Measurements from ENCODE around the gene CD200R1L. TPM values are rescaled to one million over a fixed set of nuclear protein-coding genes. Genes with fewer than 3 reads are reported as not detected.
A peak's percentile ranks its signal among the peaks of the same experiment; 100 is the strongest.

CD200R1L gene, protein sequence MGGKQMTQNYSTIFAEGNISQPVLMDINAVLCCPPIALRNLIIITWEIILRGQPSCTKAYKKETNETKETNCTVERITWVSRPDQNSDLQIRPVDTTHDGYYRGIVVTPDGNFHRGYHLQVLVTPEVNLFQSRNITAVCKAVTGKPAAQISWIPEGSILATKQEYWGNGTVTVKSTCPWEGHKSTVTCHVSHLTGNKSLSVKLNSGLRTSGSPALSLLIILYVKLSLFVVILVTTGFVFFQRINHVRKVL
- total RNA-seq (not detected), polyA plus RNA-seq (not detected)

DNA sequence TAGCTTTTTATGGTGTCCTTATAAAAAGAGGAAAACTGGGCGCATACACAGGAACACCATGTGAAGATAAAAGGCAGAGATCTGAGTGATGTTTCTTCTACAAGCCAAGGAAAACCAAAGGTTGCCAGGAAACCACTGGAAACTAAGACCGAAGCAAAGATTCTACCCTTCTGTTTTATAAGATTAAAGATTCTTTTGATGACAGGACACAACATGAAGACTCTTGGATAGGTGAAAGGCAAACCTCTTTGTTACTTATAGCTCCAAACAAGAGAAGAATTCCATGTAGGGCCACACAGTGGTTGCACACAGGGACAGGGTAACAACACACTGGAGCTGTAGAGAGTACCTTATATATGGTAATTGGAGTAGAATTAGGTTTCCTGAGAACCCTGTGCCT is at the start of gene CD200R1L:
TSS of gene CD200R1L (minus strand) at position 101 of the 400 bp plus-strand sequence. CDS start 17,497 bp downstream, outside the sequence.
- no peak within 1 kb of the TSS for H3K27ac ChIP-seq (ENCODE audit: low read depth, low read length)
- peaks cover 2 to 24% (median 7%) of the 10 kb centered on the region in 3 donors for H3K36me3 Mint-ChIP-seq
- H3K9me3 ChIP-seq (ENCODE audit: low read length), result no peaks in the 10 kb centered on the region
- peak within 1 kb of the TSS; percentile 6 to 90 (median 83) for H3K27ac Mint-ChIP-seq
- H3K4me1 ChIP-seq (ENCODE audit: insufficient read depth, low read length), result peaks cover 24% of the 10 kb centered on the region
- H3K9me3 Mint-ChIP-seq, result peaks cover 17 to 28% (median 23%) of the 10 kb centered on the region in 5 donors
- no peak for DNase-seq
- no peaks in the 10 kb centered on the region for H3K27me3 ChIP-seq (ENCODE audit: insufficient read depth, low read length, poor library complexity, severe bottlenecking)
- no peaks in the 10 kb centered on the region for H3K36me3 ChIP-seq (ENCODE audit: insufficient read depth, low read length)
- ChIA-PET CTCF (interaction anchor here (1.1 to 1.5 kb wide), 4 partner anchors 12 to 132 kb away, joined by 3 read pairs; no protein-coding TSS in a partner anchor), POLR2A (no interaction called here)
- H3K4me1 Mint-ChIP-seq, result peaks cover 33 to 46% (median 42%) of the 10 kb centered on the region in 3 donors
- peak within 1 kb of the TSS in 6 of 7 donors; percentile 2 to 79 (median 64) for H3K4me3 Mint-ChIP-seq
- no peaks in the 10 kb centered on the region for H3K27me3 Mint-ChIP-seq
- H3K4me3 ChIP-seq (ENCODE audit: low read length), result no peak within 1 kb of the TSS

DNA sequence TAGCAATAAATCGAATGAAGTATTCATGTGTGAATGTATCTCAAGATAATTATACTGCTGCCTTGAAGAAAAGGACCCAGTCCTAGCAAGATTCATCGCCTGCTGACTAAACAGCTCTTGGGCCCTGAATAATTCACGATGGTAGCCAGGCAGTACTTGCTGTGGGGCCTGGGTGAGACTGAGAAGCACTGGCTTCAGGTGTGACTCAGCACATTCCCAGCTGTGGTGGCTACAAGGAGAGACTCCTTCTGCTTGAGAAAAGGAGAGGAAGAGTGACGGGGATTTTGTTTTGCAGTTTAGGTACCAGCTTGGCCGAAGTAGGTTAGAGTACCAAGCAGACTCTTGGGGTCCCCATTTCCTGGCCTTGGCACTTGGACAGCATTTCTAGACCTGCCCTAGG is 47.6 kb upstream of the CD200R1L start:
- ChIA-PET POLR2A (no interaction called here), CTCF (no interaction called here)
- H3K9me3 ChIP-seq (ENCODE audit: low read length), result no peaks in the 10 kb centered on the region
- no peak overlapping the region for H3K4me3 Mint-ChIP-seq
- H3K4me1 Mint-ChIP-seq, result no peaks in the 10 kb centered on the region
- H3K27me3 Mint-ChIP-seq, result peaks cover 3 to 4% of the 10 kb centered on the region in 2 donors
- no peaks in the 10 kb centered on the region for H3K27me3 ChIP-seq (ENCODE audit: insufficient read depth, low read length, poor library complexity, severe bottlenecking)
- no peak for DNase-seq
- H3K27ac Mint-ChIP-seq, result no peak overlapping the region
- H3K36me3 ChIP-seq (ENCODE audit: insufficient read depth, low read length), result no peaks in the 10 kb centered on the region
- no peak overlapping the region for H3K27ac ChIP-seq (ENCODE audit: low read depth, low read length)
- H3K9me3 Mint-ChIP-seq, result no peaks in the 10 kb centered on the region
- no peaks in the 10 kb centered on the region for H3K4me1 ChIP-seq (ENCODE audit: insufficient read depth, low read length)
- H3K36me3 Mint-ChIP-seq, result peaks cover 0 to 13% (median 2%) of the 10 kb centered on the region in 3 donors
- no peak overlapping the region for H3K4me3 ChIP-seq (ENCODE audit: low read length)

DNA sequence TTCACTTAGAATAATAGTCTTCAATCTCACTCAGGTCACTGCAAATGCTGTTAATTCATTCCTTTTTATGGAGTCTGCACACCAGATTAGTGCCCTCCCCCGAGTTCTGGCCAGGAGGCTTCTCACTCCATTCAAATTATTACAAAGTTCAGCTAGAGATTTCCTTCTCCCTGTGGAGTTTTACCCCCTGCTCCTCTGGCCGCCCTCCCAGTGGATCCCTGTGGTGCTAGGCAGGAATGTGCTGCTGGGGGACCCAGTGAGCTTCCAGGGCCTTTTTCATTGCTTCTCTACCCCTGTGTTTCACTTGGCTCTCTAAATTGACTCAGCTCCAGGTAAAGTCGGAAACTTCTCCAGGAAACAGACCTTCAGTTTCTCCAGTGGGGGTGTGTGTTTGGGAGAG is 42.7 kb upstream of the CD200R1L start:
- H3K36me3 Mint-ChIP-seq, result peaks cover 0 to 13% (median 4%) of the 10 kb centered on the region in 3 donors
- no peak overlapping the region for H3K4me3 Mint-ChIP-seq
- DNase-seq, result no peak
- H3K27me3 ChIP-seq (ENCODE audit: insufficient read depth, low read length, poor library complexity, severe bottlenecking), result no peaks in the 10 kb centered on the region
- H3K4me3 ChIP-seq (ENCODE audit: low read length), result no peak overlapping the region
- no peaks in the 10 kb centered on the region for H3K9me3 ChIP-seq (ENCODE audit: low read length)
- no peaks in the 10 kb centered on the region for H3K4me1 Mint-ChIP-seq
- no peaks in the 10 kb centered on the region for H3K9me3 Mint-ChIP-seq
- H3K4me1 ChIP-seq (ENCODE audit: insufficient read depth, low read length), result no peaks in the 10 kb centered on the region
- H3K27me3 Mint-ChIP-seq, result peaks cover 3 to 16% of the 10 kb centered on the region in 2 donors
- no peak overlapping the region for H3K27ac Mint-ChIP-seq
- ChIA-PET POLR2A (no interaction called here), CTCF (no interaction called here)
- H3K27ac ChIP-seq (ENCODE audit: low read depth, low read length), result no peak overlapping the region
- H3K36me3 ChIP-seq (ENCODE audit: insufficient read depth, low read length), result no peaks in the 10 kb centered on the region

DNA sequence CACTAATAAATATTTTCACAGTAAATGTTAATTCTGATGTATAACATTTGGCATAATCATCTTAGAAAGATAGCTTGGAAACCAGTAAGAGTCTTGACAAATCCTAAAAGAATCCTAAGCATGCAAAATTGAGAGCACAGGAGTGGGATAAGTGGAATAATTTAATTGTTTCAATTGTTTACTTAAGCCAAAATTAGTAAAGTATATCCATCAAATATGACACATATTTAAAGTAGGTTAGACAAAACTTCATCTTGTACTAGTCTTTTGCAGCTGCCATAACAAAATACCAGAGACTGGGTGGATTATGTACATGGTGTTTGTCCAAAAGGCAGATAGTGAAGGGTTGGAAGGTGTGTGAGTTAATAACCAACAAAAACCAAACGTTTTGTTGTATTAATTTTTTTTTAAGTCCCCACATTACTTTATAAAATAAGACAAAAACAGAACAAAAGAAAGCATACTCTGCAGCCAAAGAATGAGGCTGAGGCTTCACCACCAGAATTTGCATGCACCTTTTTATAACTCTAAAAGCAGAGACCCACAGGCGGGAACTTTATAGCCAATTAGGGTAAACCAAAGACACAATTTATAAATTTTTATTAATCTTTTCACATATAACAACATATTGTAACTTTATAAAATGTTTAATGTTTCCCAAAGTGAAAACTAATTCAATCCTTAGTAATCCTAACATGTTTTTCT is 41.9 kb upstream of the CD200R1L start:
- Histone ChIP-seq H3K27me3 (ENCODE audit: insufficient read depth, low read length, poor library complexity, severe bottlenecking) (no peaks in the 10 kb centered on the region), H3K36me3 (ENCODE audit: insufficient read depth, low read length) (no peaks in the 10 kb centered on the region), H3K4me1 (ENCODE audit: insufficient read depth, low read length) (no peaks in the 10 kb centered on the region), H3K9me3 (ENCODE audit: low read length) (no peaks in the 10 kb centered on the region), H3K4me3 (ENCODE audit: low read length) (no peak overlapping the region), H3K27ac (ENCODE audit: low read depth, low read length) (no peak overlapping the region)
- no peak overlapping the region for H3K4me3 Mint-ChIP-seq
- ChIA-PET CTCF (no interaction called here), POLR2A (no interaction called here)
- H3K4me1 Mint-ChIP-seq, result no peaks in the 10 kb centered on the region
- no peak overlapping the region for H3K27ac Mint-ChIP-seq
- no peak for DNase-seq
- peaks cover 4 to 16% of the 10 kb centered on the region in 2 donors for H3K27me3 Mint-ChIP-seq
- H3K36me3 Mint-ChIP-seq, result peaks cover 0 to 13% (median 4%) of the 10 kb centered on the region in 3 donors
- no peaks in the 10 kb centered on the region for H3K9me3 Mint-ChIP-seq

DNA sequence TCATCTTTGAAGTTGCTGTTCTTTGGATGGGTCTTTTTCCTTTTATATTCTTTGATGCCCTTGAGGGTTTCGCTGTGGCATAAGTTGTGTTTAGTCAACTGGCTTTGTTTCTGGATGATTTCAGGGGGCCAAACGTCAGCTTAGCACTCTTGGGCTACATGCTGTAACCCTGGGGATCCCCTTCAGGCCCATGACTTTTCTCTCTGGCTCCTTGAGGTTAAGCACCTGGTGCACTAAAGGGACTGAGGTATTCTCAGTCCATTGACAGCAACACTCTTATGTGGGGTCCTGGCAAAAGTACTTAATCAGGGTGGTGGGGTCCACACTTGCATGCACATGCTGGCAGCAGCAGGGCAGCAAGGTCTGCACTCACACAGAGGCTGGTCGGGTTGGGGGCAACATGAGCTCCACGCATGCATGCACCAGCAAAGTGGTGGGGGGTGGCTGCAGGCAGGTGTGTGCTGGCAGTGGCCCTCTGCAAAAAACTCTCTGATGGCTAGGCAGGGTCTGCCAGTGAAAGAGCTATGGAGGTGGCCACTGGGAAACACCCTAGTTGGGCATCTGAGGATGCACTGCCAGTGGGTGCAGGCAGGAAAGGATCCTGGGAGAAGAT is 38.1 kb upstream of the CD200R1L start:
- DNase-seq, result no peak
- no peak overlapping the region for H3K4me3 ChIP-seq (ENCODE audit: low read length)
- no peak overlapping the region for H3K27ac ChIP-seq (ENCODE audit: low read depth, low read length)
- no peaks in the 10 kb centered on the region for H3K36me3 ChIP-seq (ENCODE audit: insufficient read depth, low read length)
- peaks cover 2 to 16% of the 10 kb centered on the region in 2 donors for H3K27me3 Mint-ChIP-seq
- H3K9me3 ChIP-seq (ENCODE audit: low read length), result no peaks in the 10 kb centered on the region
- H3K4me1 Mint-ChIP-seq, result no peaks in the 10 kb centered on the region
- no peaks in the 10 kb centered on the region for H3K9me3 Mint-ChIP-seq
- no peak overlapping the region for H3K4me3 Mint-ChIP-seq
- H3K4me1 ChIP-seq (ENCODE audit: insufficient read depth, low read length), result no peaks in the 10 kb centered on the region
- H3K27ac Mint-ChIP-seq, result no peak overlapping the region
- POLR2A ChIA-PET, result no interaction called here
- H3K27me3 ChIP-seq (ENCODE audit: insufficient read depth, low read length, poor library complexity, severe bottlenecking), result no peaks in the 10 kb centered on the region
- peaks cover 0 to 3% (median 2%) of the 10 kb centered on the region in 3 donors for H3K36me3 Mint-ChIP-seq
- CTCF ChIA-PET, result no interaction called here

DNA sequence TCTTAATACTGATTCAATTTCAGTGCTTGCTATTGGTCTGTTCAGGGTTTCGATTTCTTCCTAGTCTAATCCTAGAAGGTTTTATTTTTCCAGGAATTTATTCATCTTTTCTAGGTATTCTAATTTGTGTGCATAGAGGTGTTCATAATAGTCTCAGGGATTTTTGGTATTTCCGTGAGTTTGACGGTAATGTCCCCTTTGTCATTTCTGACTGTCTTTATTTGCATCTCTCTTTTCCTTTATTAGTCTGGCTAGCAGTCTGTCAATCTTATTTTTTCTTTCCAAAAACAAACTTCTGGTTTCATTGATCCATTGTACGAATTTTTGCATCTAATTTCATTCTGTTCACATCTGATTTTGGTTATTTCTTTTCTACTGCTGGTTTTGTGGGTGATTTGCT is 35.2 kb upstream of the CD200R1L start:
- Histone ChIP-seq H3K27me3 (ENCODE audit: insufficient read depth, low read length, poor library complexity, severe bottlenecking) (no peaks in the 10 kb centered on the region), H3K4me1 (ENCODE audit: insufficient read depth, low read length) (no peaks in the 10 kb centered on the region), H3K4me3 (ENCODE audit: low read length) (no peak overlapping the region), H3K36me3 (ENCODE audit: insufficient read depth, low read length) (no peaks in the 10 kb centered on the region), H3K9me3 (ENCODE audit: low read length) (no peaks in the 10 kb centered on the region), H3K27ac (ENCODE audit: low read depth, low read length) (no peak overlapping the region)
- POLR2A ChIA-PET, result no interaction called here
- Mint-ChIP-seq H3K4me1 (no peaks in the 10 kb centered on the region), H3K27me3 (peaks cover 2 to 8% of the 10 kb centered on the region in 2 donors), H3K36me3 (peaks cover 0 to 2% (median 0%) of the 10 kb centered on the region in 3 donors), H3K4me3 (no peak overlapping the region), H3K27ac (no peak overlapping the region), H3K9me3 (no peaks in the 10 kb centered on the region)
- no peak for DNase-seq
- CTCF ChIA-PET, result no interaction called here

DNA sequence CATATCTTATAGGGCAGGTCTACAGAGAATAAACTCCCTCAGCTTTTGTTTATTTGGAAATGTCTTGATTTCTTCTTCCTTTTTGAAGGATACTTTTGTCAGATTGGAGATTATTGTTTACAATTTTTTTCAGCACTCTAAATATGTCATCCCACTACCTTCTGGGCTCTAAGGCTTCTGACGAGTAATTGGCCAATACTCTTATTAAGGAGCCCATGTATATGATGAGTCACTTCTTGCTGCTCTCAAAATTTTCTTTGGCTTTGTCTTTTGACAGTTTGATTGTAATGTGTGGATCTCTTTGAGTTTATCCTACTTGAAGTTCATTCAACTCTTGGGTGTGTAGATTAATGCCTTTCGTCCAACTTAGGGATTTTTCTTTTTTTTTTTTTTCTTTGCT is 28.9 kb upstream of the CD200R1L start:
- Mint-ChIP-seq H3K4me3 (no peak overlapping the region), H3K9me3 (peaks cover 7 to 14% (median 9%) of the 10 kb centered on the region in 5 donors), H3K36me3 (peaks cover 3 to 10% (median 8%) of the 10 kb centered on the region in 3 donors), H3K27ac (no peak overlapping the region), H3K27me3 (no peaks in the 10 kb centered on the region), H3K4me1 (peaks cover 0 to 3% (median 3%) of the 10 kb centered on the region in 3 donors)
- ChIA-PET CTCF (no interaction called here), POLR2A (no interaction called here)
- Histone ChIP-seq H3K4me3 (ENCODE audit: low read length) (no peak overlapping the region), H3K36me3 (ENCODE audit: insufficient read depth, low read length) (no peaks in the 10 kb centered on the region), H3K9me3 (ENCODE audit: low read length) (no peaks in the 10 kb centered on the region), H3K4me1 (ENCODE audit: insufficient read depth, low read length) (no peaks in the 10 kb centered on the region), H3K27me3 (ENCODE audit: insufficient read depth, low read length, poor library complexity, severe bottlenecking) (no peaks in the 10 kb centered on the region), H3K27ac (ENCODE audit: low read depth, low read length) (no peak overlapping the region)
- no peak for DNase-seq

DNA sequence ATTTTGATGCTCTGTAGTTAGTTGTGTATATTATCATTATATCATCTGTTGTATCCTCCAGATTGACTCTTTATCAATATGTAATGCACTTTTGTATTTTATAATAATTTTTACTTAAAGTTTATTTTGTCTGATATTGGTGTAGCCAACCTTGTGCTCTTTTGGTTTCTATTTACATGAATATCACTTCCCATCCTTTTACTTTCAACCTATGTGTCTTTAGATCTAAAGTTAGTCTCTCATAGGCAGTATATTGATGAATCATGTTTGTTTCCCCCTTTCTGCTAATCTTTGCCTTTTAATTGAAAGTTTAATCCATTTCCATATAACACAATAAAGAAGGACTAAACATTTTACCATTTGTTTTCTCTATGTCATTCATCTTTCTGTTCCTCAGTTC is 28.1 kb upstream of the CD200R1L start:
- H3K4me1 Mint-ChIP-seq, result peaks cover 0 to 3% (median 3%) of the 10 kb centered on the region in 3 donors
- peaks cover 0 to 2% of the 10 kb centered on the region in 2 donors for H3K27me3 Mint-ChIP-seq
- Histone ChIP-seq H3K4me3 (ENCODE audit: low read length) (no peak overlapping the region), H3K9me3 (ENCODE audit: low read length) (no peaks in the 10 kb centered on the region), H3K36me3 (ENCODE audit: insufficient read depth, low read length) (no peaks in the 10 kb centered on the region), H3K27ac (ENCODE audit: low read depth, low read length) (no peak overlapping the region), H3K4me1 (ENCODE audit: insufficient read depth, low read length) (no peaks in the 10 kb centered on the region), H3K27me3 (ENCODE audit: insufficient read depth, low read length, poor library complexity, severe bottlenecking) (no peaks in the 10 kb centered on the region)
- DNase-seq, result no peak
- H3K9me3 Mint-ChIP-seq, result peaks cover 15 to 22% (median 18%) of the 10 kb centered on the region in 5 donors
- no peak overlapping the region for H3K4me3 Mint-ChIP-seq
- ChIA-PET CTCF (no interaction called here), POLR2A (no interaction called here)
- H3K36me3 Mint-ChIP-seq, result peaks cover 3 to 19% (median 13%) of the 10 kb centered on the region in 3 donors
- no peak overlapping the region for H3K27ac Mint-ChIP-seq

Data from CD8-positive, alpha-beta memory T cell (primary cell).